ENCODE data around the gene IQSEC1. TPM values are rescaled to one million over a fixed set of nuclear protein-coding genes. Genes with fewer than 3 reads are reported as not detected.

Gene IQSEC1
- total RNA-seq, 6 experiments from 2014 or later: 21.1 to 25.1 (median 21.9) TPM

GRCh38 chr3:12992629-12993516 lies 80.4 kb downstream of the IQSEC1 start:
- Mint-ChIP-seq H3K9me3 (no peaks in the 10 kb centered on the region), H3K27me3 (ENCODE audit: insufficient read depth) (peaks cover 2% of the 10 kb centered on the region; the same call in 1 of the 2 replicates), H3K27ac (no peak overlapping the region), H3K36me3 (ENCODE audit: low read depth) (no peaks in the 10 kb centered on the region), H3K4me3 (peak overlapping the region; percentile 67; the same call in 1 of the 2 replicates), H3K4me1 (ENCODE audit: low read depth) (peaks cover 23% of the 10 kb centered on the region)
- DNase-seq: no peak
- TF ChIP-seq, protein P1, sequence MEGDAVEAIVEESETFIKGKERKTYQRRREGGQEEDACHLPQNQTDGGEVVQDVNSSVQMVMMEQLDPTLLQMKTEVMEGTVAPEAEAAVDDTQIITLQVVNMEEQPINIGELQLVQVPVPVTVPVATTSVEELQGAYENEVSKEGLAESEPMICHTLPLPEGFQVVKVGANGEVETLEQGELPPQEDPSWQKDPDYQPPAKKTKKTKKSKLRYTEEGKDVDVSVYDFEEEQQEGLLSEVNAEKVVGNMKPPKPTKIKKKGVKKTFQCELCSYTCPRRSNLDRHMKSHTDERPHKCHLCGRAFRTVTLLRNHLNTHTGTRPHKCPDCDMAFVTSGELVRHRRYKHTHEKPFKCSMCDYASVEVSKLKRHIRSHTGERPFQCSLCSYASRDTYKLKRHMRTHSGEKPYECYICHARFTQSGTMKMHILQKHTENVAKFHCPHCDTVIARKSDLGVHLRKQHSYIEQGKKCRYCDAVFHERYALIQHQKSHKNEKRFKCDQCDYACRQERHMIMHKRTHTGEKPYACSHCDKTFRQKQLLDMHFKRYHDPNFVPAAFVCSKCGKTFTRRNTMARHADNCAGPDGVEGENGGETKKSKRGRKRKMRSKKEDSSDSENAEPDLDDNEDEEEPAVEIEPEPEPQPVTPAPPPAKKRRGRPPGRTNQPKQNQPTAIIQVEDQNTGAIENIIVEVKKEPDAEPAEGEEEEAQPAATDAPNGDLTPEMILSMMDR (IDR thresholded peaks at IDR 0.05): no peak

GRCh38 chr3:12991861-12992281 lies 81.4 kb downstream of the IQSEC1 start:
- TF ChIP-seq, protein P1 (IDR thresholded peaks at IDR 0.05): no peak
- peaks cover 2% of the 10 kb centered on the region; the same call in 1 of the 2 replicates for H3K27me3 Mint-ChIP-seq (ENCODE audit: insufficient read depth)
- no peaks in the 10 kb centered on the region for H3K9me3 Mint-ChIP-seq
- no peak overlapping the region for H3K4me3 Mint-ChIP-seq
- H3K36me3 Mint-ChIP-seq (ENCODE audit: low read depth): no peaks in the 10 kb centered on the region
- DNase-seq: no peak
- peaks cover 23% of the 10 kb centered on the region for H3K4me1 Mint-ChIP-seq (ENCODE audit: low read depth)
- peak overlapping the region; percentile 90; the same call in 1 of the 2 replicates for H3K27ac Mint-ChIP-seq

GRCh38 chr3:12991481-12991837 lies 81.8 kb downstream of the IQSEC1 start:
- no peak for DNase-seq
- no peaks in the 10 kb centered on the region for H3K36me3 Mint-ChIP-seq (ENCODE audit: low read depth)
- peak overlapping the region; percentile 90 for H3K27ac Mint-ChIP-seq
- H3K4me1 Mint-ChIP-seq (ENCODE audit: low read depth): peaks cover 23% of the 10 kb centered on the region
- H3K9me3 Mint-ChIP-seq: no peaks in the 10 kb centered on the region
- 0 out of 2 replicates have a peak, but pooled peaks cover 2% of the 10 kb centered on the region for H3K27me3 Mint-ChIP-seq (ENCODE audit: insufficient read depth)
- TF ChIP-seq, protein P1 (IDR thresholded peaks at IDR 0.05): no peak
- no peak overlapping the region for H3K4me3 Mint-ChIP-seq

DNA sequence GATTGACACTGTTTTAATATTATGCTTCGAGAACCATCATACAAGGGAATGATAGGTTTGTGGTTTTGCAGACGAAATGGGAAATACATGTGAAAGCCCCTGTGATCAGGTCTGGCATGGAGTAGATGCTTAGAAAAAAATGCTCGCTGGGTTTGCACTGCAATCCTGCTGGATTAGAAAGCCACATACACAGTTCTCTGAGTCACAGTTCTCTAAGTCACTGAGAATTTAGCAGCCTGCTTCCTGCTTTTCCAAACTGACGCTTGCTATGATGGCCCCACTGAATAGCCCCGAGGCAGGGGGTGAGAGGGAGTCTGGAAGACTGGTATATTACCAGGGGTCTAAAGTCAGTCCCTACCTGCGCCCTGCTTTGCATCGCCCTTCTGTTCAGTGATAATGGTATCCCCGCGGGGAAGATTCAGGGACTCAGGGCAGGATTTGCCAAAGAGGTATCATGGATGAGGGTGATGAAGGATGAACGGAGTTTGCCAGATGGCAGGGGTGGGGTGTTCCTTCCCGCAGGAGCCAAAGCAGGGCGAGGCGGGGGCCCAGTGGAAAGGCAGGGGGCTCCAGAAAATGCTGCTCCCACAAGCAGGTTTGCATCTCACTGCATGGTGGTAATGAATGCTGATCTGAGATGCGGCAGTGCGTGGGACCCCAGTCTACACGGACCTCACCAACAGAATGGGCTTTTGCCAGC lies 82.3 kb downstream of the IQSEC1 start:
- peak; percentile 80 for DNase-seq
- TF ChIP-seq, protein P1 (IDR thresholded peaks at IDR 0.05): no peak
- peak overlapping the region; percentile 90 for H3K27ac Mint-ChIP-seq
- peaks cover 23% of the 10 kb centered on the region for H3K4me1 Mint-ChIP-seq (ENCODE audit: low read depth)
- H3K27me3 Mint-ChIP-seq (ENCODE audit: insufficient read depth): 0 out of 2 replicates have a peak, but pooled peaks cover 2% of the 10 kb centered on the region
- peak overlapping the region; percentile 48; the same call in 1 of the 2 replicates for H3K4me3 Mint-ChIP-seq
- no peaks in the 10 kb centered on the region for H3K9me3 Mint-ChIP-seq
- H3K36me3 Mint-ChIP-seq (ENCODE audit: low read depth): no peaks in the 10 kb centered on the region

DNA sequence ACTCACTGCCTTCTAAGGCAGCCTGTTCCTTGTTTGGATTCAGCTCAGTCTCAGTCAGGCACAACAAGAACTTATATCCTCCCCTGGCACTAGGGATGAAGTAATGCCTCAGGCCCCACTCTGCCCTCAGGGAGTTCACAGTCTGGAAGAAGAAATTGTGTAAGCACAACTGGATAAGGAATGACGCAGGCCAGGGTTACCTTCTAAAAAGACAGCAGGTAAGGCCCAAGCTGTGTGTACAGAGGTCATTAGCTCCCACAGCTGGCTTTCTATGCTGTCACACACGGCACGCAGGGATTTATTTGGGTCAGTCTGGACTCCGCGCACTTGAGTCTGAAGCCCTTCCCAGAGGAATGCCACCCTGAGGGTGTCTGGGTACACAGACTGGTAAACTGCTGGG lies 82.9 kb downstream of the IQSEC1 start:
- Mint-ChIP-seq H3K9me3 (no peaks in the 10 kb centered on the region), H3K27ac (peak overlapping the region; percentile 90), H3K27me3 (ENCODE audit: insufficient read depth) (0 out of 2 replicates have a peak, but pooled peaks cover 2% of the 10 kb centered on the region), H3K4me1 (ENCODE audit: low read depth) (peaks cover 23% of the 10 kb centered on the region), H3K4me3 (peak overlapping the region; percentile 48; the same call in 1 of the 2 replicates), H3K36me3 (ENCODE audit: low read depth) (no peaks in the 10 kb centered on the region)
- DNase-seq: no peak
- TF ChIP-seq, protein P1 (IDR thresholded peaks at IDR 0.05): no peak

All from HFFc6 (cell line).